PC-3 (cell line): ENCODE results near the gene CYP2C9. TPM values are rescaled to one million over a fixed set of nuclear protein-coding genes. Genes with fewer than 3 reads are reported as not detected.
"Not testable (repeated sequence)": the region's sequence is repeated elsewhere in the genome, so short reads cannot be mapped to it uniquely, and the experiment has no call there.

Source experiments
- ATAC-seq: fragments of 200-7000 bp; cut with Tn5 transposase; 2 replicates; pipeline ENCODE4 v1.9.1; 2020; ENCODE audit warnings: mild to moderate bottlenecking, moderate library complexity
- BruUV-seq: library from RNA; stranded (reverse); fragments of 400-500 nt; replicated peaks from 2 replicates; lab custom pipeline; 2021; lab: Mats Ljungman, UMichigan
- CTCF ChIA-PET: fragments of 300-600 bp; sonication (Branson Sonifier 250); formaldehyde crosslinking; loops from one replicate; lab custom pipeline; 2022; ENCODE audit warnings: antibody characterized with exemption; lab: Charles Lee
- POLR2A ChIA-PET: fragments of 300-600 bp; sonication (Branson Sonifier 250); formaldehyde crosslinking; loops from one replicate; lab custom pipeline; 2022; ENCODE audit warnings: antibody characterized with exemption; ENCODE audit not compliant: unreplicated experiment; lab: Charles Lee
- DNase-seq: peaks from one replicate; pipeline ENCODE4 v3.0.0-alpha.2; 2015
- H2AFZ ChIP-seq: fragments of 300-600 bp; sonication (generic); 2 replicates; pipeline ENCODE4 v1.6.0; 2016; ENCODE audit warnings: antibody characterized with exemption, low read length
- H3F3A ChIP-seq: fragments of 300-600 bp; sonication (generic); one replicate; pipeline ENCODE4 v1.6.0; 2017; ENCODE audit warnings: antibody characterized with exemption, low read length, control low read depth, mild to moderate bottlenecking; ENCODE audit not compliant: unreplicated experiment
- H3K27ac ChIP-seq: fragments of 300-600 bp; sonication (generic); 2 replicates; pipeline ENCODE4 v1.5.1; 2016; ENCODE audit warnings: mild to moderate bottlenecking, low read length
- H3K27me3 ChIP-seq: fragments of 300-600 bp; sonication (generic); 2 replicates; pipeline ENCODE4 v1.6.1; 2016; ENCODE audit warnings: low read length, mixed read lengths
- H3K36me3 ChIP-seq: fragments of 300-600 bp; sonication (generic); 2 replicates; pipeline ENCODE4 v1.6.1; 2016; ENCODE audit warnings: low read depth, mixed run types, low read length, mixed read lengths
- H3K4me1 ChIP-seq: fragments of 300-600 bp; sonication (generic); 2 replicates; pipeline ENCODE4 v1.5.1; 2016; ENCODE audit warnings: low read length; ENCODE audit not compliant: insufficient read depth
- H3K4me2 ChIP-seq: fragments of 300-600 bp; sonication (generic); 2 replicates; pipeline ENCODE4 v1.6.0; 2016; ENCODE audit warnings: low read length
- H3K4me3 ChIP-seq: fragments of 300-600 bp; sonication (generic); 2 replicates; pipeline ENCODE4 v1.5.1; 2016; ENCODE audit warnings: mild to moderate bottlenecking, low read length, mixed read lengths
- H3K79me2 ChIP-seq: fragments of 300-600 bp; sonication (generic); 2 replicates; pipeline ENCODE4 v1.6.1; 2017; ENCODE audit warnings: low read length, mixed read lengths
- H3K9ac ChIP-seq: fragments of 300-600 bp; sonication (generic); 2 replicates; pipeline ENCODE4 v1.6.0; 2016; ENCODE audit warnings: mild to moderate bottlenecking, low read length
- H3K9me2 ChIP-seq: fragments of 300-600 bp; sonication (generic); replicated peaks from 2 replicates; pipeline ENCODE4 v1.6.1; 2016; ENCODE audit warnings: mixed run types, low read length, mixed read lengths
- H3K9me3 ChIP-seq: fragments of 300-600 bp; sonication (generic); 2 replicates; pipeline ENCODE4 v1.6.1; 2016; ENCODE audit warnings: low read length, mixed read lengths
- H4K20me1 ChIP-seq: fragments of 300-600 bp; sonication (generic); 2 replicates; pipeline ENCODE4 v1.6.1; 2016; ENCODE audit warnings: low read length, mixed read lengths
- CTCF ChIP-seq: fragments of 300-600 bp; sonication (generic); conservative IDR thresholded peaks from 2 replicates; pipeline ENCODE4 v1.5.1; 2017; ENCODE audit warnings: antibody characterized with exemption, low read depth, mild to moderate bottlenecking, low read length
- EZH2 ChIP-seq: fragments of 300-600 bp; sonication (generic); IDR thresholded peaks from one replicate; pipeline ENCODE4 v1.6.1; 2017; ENCODE audit warnings: antibody characterized with exemption, mild to moderate bottlenecking, low read length; ENCODE audit not compliant: unreplicated experiment
- EZH2phosphoT487 ChIP-seq: fragments of 300-600 bp; sonication (generic); IDR thresholded peaks from 2 replicates; pipeline ENCODE4 v1.6.1; 2018; ENCODE audit warnings: mild to moderate bottlenecking, antibody characterized with exemption, low read length, borderline replicate concordance
- intact Hi-C: fragments of 100-400 bp; cut with micrococcal nuclease; formaldehyde crosslinking; loops from 2 replicates; pipeline ENCODE4 v1.9.0; 2023
- total RNA-seq: library from RNA; depleted of rRNA; stranded (reverse); fragments of >200 nt; gene quantifications from 2 replicates; pipeline ENCODE4 v1.2.3, GENCODE V29; 2014

CYP2C9 gene
- total RNA-seq, 1 experiment from 2014 or later = not detected

DNA sequence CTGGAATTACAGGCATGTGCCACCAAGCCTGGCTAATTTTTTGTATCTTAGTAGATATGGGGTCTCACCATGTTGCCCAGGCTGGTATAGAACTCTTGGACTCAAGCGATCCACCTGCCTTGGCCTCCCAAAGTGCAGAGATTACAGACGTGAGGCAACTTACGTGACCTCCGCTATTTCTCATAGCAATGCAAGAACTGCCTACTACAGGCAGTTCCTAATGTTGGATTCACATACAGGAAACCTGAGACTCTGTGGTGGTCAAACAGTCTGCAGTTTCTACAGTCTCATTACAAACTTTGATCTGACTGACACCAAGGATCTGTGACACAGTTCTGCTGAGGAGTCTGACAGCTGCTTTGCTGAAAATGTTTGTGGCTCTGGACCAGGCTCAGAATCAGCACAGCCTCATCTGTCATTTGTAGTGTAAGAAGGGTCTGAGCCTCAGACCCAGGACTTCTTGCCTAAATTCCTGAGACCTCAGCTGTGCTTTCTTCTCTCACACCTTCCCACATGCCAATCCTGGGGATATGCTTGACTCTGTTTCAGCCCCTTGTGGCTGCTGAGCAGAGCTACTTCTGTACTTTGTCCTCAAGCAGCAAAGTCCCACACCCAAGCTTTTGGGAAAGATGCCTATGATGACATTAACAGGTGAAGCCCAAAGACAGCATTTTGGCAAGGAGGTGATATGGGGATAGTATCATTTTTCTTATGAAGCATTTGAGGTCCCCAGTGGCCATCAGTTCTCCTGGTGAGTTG is 48.0 kb upstream of the CYP2C9 start:
- no peaks in the 10 kb centered on the region for H3K79me2 ChIP-seq
- BruUV-seq = no TSS peak

GRCh38 chr10:94898414-94898813 is 40.0 kb upstream of the CYP2C9 start:
- H3K9me3 ChIP-seq, CTCF ChIA-PET, H3K4me2 ChIP-seq, H3K9me2 ChIP-seq, DNase-seq, H3K4me1 ChIP-seq, H4K20me1 ChIP-seq, H3F3A ChIP-seq, intact Hi-C loops, H3K36me3 ChIP-seq, H3K27ac ChIP-seq, H3K4me3 ChIP-seq, H2AFZ ChIP-seq, ATAC-seq, POLR2A ChIA-PET, H3K9ac ChIP-seq, BruUV-seq, H3K27me3 ChIP-seq, H3K79me2 ChIP-seq: not testable (repeated sequence)

More for the DNA sequence above, 48.0 kb upstream of the CYP2C9 start:
- no peak for DNase-seq
- Histone ChIP-seq H3K4me3 (no peak overlapping the region), H3K27ac (no peak overlapping the region), H3K9ac (no peak overlapping the region), H3K4me1 (no peaks in the 10 kb centered on the region), H3K9me2 (no peaks in the 10 kb centered on the region), H3K27me3 (0 out of 2 replicates have a peak, but pooled peaks cover 5% of the 10 kb centered on the region), H3K36me3 (no peaks in the 10 kb centered on the region), H3F3A (no peaks in the 10 kb centered on the region), H4K20me1 (no peaks in the 10 kb centered on the region), H2AFZ (no peak overlapping the region), H3K9me3 (no peaks in the 10 kb centered on the region), H3K4me2 (no peak overlapping the region)
- intact Hi-C loops = no loop called here
- POLR2A ChIA-PET = no interaction called here
- CTCF ChIA-PET = no interaction called here
- no peak for ATAC-seq
- TF ChIP-seq EZH2 (no peak), CTCF (no peak), EZH2phosphoT487 (no peak)

DNA sequence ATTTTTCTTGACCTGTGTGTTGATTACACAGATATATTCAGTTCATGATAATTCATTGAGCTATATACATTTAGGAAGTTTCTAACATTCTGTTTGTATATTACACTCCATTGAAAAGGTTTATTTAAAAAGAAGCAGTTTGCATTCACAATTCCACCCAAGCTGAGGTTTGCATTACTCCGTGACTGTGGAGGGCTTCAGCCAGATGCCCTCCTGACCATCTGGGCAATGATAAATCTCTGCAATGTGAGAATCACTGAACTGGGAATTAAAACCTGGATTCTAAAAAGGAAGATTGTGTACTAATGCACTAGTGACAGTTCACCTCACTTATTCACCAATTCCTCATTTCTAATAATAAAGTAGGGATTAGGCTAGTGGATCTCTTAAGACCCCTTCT is 36.4 kb upstream of the CYP2C9 start:
- POLR2A ChIA-PET = no interaction called here
- H3F3A ChIP-seq = no peaks in the 10 kb centered on the region
- intact Hi-C loops = no loop called here

More for the DNA sequence above, 36.4 kb upstream of the CYP2C9 start:
- no peaks in the 10 kb centered on the region for H3K36me3 ChIP-seq
- H3K27ac ChIP-seq = no peak overlapping the region
- H3K79me2 ChIP-seq = no peaks in the 10 kb centered on the region
- no peak overlapping the region for H2AFZ ChIP-seq
- H3K9me2 ChIP-seq = no peaks in the 10 kb centered on the region
- H3K4me3 ChIP-seq = no peak overlapping the region
- TF ChIP-seq EZH2phosphoT487 = no peak
- TF ChIP-seq CTCF = no peak
- TF ChIP-seq EZH2 = no peak
- H3K27me3 ChIP-seq = no peaks in the 10 kb centered on the region
- H4K20me1 ChIP-seq = no peaks in the 10 kb centered on the region
- CTCF ChIA-PET = no interaction called here
- H3K4me1 ChIP-seq = no peaks in the 10 kb centered on the region
- no peaks in the 10 kb centered on the region for H3K9me3 ChIP-seq
- no peak overlapping the region for H3K9ac ChIP-seq
- H3K4me2 ChIP-seq = no peak overlapping the region
- no peak for DNase-seq
- no peak for ATAC-seq
- BruUV-seq = no TSS peak
